Endothelial cell (in vitro differentiated cells): ENCODE results near the gene CACNA1C. TPM values are rescaled to one million over a fixed set of nuclear protein-coding genes. Genes with fewer than 3 reads are reported as not detected.

ENCODE experiments used
- DNase-seq: peaks from one replicate; pipeline ENCODE4 v3.0.0; 2021; ENCODE audit warnings: low spot score
- H3K27ac Mint-ChIP-seq: one replicate; pipeline ENCODE4 v1.8.0; 2021; ENCODE audit warnings: mixed read lengths, inconsistent platforms; ENCODE audit not compliant: unreplicated experiment
- H3K27me3 Mint-ChIP-seq: one replicate; pipeline ENCODE4 v1.8.0; 2021; ENCODE audit warnings: mild to moderate bottlenecking, moderate library complexity, mixed read lengths, inconsistent platforms; ENCODE audit not compliant: unreplicated experiment
- H3K36me3 Mint-ChIP-seq: one replicate; pipeline ENCODE4 v1.8.0; 2021; ENCODE audit warnings: mild to moderate bottlenecking, low read depth, mixed read lengths, inconsistent platforms; ENCODE audit not compliant: unreplicated experiment
- H3K4me1 Mint-ChIP-seq: one replicate; pipeline ENCODE4 v1.8.0; 2021; ENCODE audit warnings: mild to moderate bottlenecking, mixed read lengths, inconsistent platforms; ENCODE audit not compliant: unreplicated experiment
- H3K4me3 Mint-ChIP-seq: one replicate; pipeline ENCODE4 v1.8.0; 2021; ENCODE audit warnings: mild to moderate bottlenecking, mixed read lengths, inconsistent platforms; ENCODE audit not compliant: unreplicated experiment
- H3K9me3 Mint-ChIP-seq: one replicate; pipeline ENCODE4 v1.8.0; 2021; ENCODE audit warnings: mixed read lengths, inconsistent platforms; ENCODE audit not compliant: unreplicated experiment
- total RNA-seq: library from RNA; stranded (reverse); fragmentation: NEBNext Ultra II Directional; extraction: Animal tissue kit (Norgen Biotek cat#: 25700); gene quantifications from one replicate; pipeline ENCODE4 v1.2.1, GENCODE V29; 2021; ENCODE audit not compliant: unreplicated experiment
- TF ChIP-seq, protein P1 (sequence below): fragments of 200-600 bp; sonication (generic); IDR thresholded peaks from one replicate; pipeline ENCODE4 v1.5.0; 2021; ENCODE audit warnings: antibody characterized with exemption; ENCODE audit not compliant: unreplicated experiment

Gene CACNA1C
- total RNA-seq, 1 donor from 2014 or later: 11.1 TPM

DNA sequence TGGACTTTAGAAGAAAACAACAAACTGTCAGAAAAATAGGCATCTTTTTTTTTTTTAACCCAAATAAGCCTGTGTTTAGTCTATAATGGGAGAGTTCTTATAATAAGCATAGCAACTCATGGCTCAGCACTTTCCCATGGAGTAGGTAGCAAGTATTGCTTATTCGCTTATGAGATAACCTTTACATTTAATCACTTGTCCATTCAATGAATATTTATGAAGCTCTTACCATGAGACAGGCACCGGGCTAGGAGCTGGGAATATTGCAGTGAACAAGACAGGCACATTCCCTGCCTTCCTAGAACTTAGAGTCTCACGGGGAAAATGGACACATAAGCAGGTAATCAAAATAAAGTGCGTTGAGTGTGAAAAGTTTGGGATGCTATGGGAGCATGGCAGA lies 38.6 kb upstream of the CACNA1C start:
- DNase-seq: no peak
- TF ChIP-seq, protein P1, sequence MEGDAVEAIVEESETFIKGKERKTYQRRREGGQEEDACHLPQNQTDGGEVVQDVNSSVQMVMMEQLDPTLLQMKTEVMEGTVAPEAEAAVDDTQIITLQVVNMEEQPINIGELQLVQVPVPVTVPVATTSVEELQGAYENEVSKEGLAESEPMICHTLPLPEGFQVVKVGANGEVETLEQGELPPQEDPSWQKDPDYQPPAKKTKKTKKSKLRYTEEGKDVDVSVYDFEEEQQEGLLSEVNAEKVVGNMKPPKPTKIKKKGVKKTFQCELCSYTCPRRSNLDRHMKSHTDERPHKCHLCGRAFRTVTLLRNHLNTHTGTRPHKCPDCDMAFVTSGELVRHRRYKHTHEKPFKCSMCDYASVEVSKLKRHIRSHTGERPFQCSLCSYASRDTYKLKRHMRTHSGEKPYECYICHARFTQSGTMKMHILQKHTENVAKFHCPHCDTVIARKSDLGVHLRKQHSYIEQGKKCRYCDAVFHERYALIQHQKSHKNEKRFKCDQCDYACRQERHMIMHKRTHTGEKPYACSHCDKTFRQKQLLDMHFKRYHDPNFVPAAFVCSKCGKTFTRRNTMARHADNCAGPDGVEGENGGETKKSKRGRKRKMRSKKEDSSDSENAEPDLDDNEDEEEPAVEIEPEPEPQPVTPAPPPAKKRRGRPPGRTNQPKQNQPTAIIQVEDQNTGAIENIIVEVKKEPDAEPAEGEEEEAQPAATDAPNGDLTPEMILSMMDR: no peak
- Mint-ChIP-seq H3K36me3 (no peaks in the 10 kb centered on the region), H3K9me3 (no peaks in the 10 kb centered on the region), H3K27ac (peak overlapping the region; percentile 84), H3K27me3 (peaks cover 5% of the 10 kb centered on the region), H3K4me1 (peaks cover 43% of the 10 kb centered on the region), H3K4me3 (no peak overlapping the region)

DNA sequence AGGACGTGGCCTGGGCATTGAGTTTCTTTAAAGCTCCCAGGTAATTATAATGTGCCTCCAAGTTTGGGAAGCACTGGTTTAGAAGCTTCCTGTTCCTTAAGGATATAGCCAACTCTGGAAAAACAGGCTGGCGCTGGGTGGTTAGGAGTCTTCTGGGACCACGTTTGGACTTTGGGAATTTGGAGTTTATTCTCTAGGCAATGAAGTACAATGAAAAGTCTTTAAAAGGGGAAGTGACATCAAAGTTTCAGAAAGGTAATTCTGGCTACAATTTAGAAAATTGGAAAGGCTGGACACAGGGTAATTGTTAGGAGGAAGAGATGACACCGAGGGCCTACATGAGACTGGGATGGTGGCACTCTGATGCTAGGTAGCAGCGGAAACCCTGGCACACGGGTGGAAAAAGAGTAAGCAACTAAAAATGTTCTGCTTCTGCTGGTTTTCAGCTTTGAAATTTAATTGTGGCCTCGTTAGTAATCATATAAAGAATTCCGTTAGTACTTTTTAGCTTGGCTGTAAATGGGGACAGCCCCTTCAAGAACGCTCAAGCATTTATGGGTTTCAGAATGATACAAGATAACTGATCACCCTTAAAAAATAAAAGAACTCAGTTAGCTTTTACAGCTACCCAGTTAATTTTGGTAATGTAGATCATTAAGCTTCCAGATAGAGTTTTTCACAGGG lies 35.8 kb upstream of the CACNA1C start:
- DNase-seq: no peak
- H3K9me3 Mint-ChIP-seq: no peaks in the 10 kb centered on the region
- H3K4me1 Mint-ChIP-seq: peaks cover 27% of the 10 kb centered on the region
- no peak overlapping the region for H3K4me3 Mint-ChIP-seq
- TF ChIP-seq, protein P1: no peak
- peak overlapping the region; percentile 61 for H3K27ac Mint-ChIP-seq
- no peaks in the 10 kb centered on the region for H3K27me3 Mint-ChIP-seq
- no peaks in the 10 kb centered on the region for H3K36me3 Mint-ChIP-seq

GRCh38 chr12:2017546-2018337 lies 35.0 kb upstream of the CACNA1C start:
- Mint-ChIP-seq H3K4me3 (no peak overlapping the region), H3K27me3 (peaks cover 1% of the 10 kb centered on the region), H3K4me1 (peaks cover 21% of the 10 kb centered on the region), H3K9me3 (no peaks in the 10 kb centered on the region), H3K27ac (no peak overlapping the region), H3K36me3 (no peaks in the 10 kb centered on the region)
- DNase-seq: no peak
- TF ChIP-seq, protein P1: no peak

- DNase-seq: no peak
- H3K4me3 Mint-ChIP-seq: no peak overlapping the region
- no peaks in the 10 kb centered on the region for H3K9me3 Mint-ChIP-seq
- peaks cover 1% of the 10 kb centered on the region for H3K27me3 Mint-ChIP-seq
- peaks cover 20% of the 10 kb centered on the region for H3K4me1 Mint-ChIP-seq
- no peak overlapping the region for H3K27ac Mint-ChIP-seq
- H3K36me3 Mint-ChIP-seq: no peaks in the 10 kb centered on the region
- TF ChIP-seq, protein P1: no peak
Measured at GRCh38 chr12:2018391-2018790, 34.4 kb upstream of the CACNA1C start.

GRCh38 chr12:2019126-2019525 lies 33.7 kb upstream of the CACNA1C start:
- Mint-ChIP-seq H3K27me3 (peaks cover 1% of the 10 kb centered on the region), H3K4me3 (no peak overlapping the region), H3K9me3 (no peaks in the 10 kb centered on the region), H3K4me1 (peaks cover 13% of the 10 kb centered on the region), H3K27ac (no peak overlapping the region), H3K36me3 (no peaks in the 10 kb centered on the region)
- TF ChIP-seq, protein P1: no peak
- DNase-seq: no peak
